Measurements from ENCODE around the gene HES3.

HES3 gene

DNA sequence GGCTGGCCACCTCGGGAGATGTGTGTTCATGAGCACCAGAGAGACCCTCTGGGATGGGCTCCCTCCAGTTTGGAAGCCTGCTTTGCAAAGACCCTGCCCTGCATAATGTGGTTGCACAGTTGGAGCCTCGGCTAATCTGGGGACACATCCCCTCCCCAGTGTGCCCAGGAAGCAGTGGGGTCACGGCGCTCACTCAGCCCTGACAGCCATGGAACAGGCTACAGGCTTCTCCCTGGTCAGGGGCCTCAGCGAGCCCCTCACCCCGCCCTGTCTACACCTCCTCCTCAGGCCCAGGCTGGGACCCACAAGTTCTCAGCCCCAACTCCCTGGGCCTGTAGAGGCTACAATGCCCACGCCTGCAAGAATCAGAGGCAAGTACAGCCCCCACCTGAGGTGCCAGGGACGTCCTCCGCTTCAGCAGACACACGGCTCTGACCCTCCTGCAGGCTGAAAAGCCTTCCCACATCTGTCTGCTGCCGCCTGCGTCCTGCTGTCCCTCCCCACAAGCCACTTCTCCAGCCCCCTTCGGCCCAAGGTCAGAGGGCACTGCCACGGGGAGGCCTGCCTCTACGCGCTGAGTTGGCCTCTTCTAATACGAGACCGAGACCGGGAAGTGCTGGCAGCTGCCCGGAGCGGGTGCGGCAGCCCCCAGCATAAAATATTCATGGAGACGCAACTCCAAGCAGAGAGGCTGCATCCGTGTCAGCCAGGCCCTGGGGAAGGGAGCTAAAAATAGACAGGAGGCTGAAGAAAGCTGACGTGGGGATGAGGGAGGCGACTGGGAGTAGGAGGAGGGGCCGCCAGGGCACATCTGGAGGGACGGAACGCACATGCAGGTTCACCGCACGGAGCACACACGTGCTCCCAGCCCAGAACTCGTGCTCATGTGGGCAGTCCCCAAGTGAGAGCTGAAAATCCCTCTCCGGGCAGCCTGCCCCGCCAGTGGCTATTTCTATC is 32.1 kb downstream of the HES3 start:
- in situ Hi-C loops (cut with MboI; ENCODE audit: low sequenced_read_pairs): no loop called here

DNA sequence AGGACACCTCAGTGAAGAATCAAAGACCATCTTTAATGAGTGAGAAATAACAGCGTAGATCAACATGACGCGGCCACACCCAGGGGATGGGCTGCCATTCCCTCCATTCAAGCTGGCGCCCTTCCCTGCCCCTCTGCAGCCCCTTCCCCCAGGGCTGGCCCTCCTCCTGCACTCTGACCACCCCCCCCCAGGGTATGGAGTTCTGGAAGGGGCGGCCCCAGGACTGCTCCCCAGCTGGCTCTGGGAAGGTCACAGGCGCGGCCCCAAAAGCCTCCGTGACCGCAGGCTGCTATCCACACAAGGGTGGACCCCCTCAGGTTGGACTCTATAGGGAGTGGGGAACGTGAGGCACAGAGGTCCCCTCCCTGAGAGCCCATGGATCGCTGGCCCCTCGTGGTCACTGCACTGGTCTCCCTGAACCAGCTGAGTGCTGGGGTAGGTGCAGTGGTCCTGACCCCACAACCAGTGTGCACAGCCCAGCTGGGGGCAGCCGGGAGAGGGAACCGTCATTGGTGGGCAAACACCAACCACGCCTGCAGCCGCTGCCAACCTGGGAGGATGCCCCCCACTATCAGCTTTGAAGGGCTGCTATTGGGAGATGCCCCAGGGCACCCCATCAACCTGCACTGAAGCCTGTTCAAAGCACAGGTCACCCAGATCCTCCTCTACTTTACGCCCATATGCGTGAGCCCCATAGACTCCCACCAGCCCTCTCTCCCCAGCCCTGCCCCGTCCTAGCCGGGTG is 33.0 kb downstream of the HES3 start:
- in situ Hi-C loops (cut with MboI; ENCODE audit: low sequenced_read_pairs): no loop called here

GRCh38 chr1:6278263-6278662 is 34.3 kb downstream of the HES3 start:
- in situ Hi-C loops (cut with MboI; ENCODE audit: low sequenced_read_pairs): no loop called here

GRCh38 chr1:6279066-6279465 is 35.1 kb downstream of the HES3 start:
- in situ Hi-C loops (cut with MboI; ENCODE audit: low sequenced_read_pairs): no loop called here

GRCh38 chr1:6279613-6280383 is 35.8 kb downstream of the HES3 start:
- in situ Hi-C loops (cut with MboI; ENCODE audit: low sequenced_read_pairs): no loop called here

- in situ Hi-C loops (cut with MboI; ENCODE audit: low sequenced_read_pairs): no loop called here
Observed at GRCh38 chr1:6280761-6281451, 36.9 kb downstream of the HES3 start.

DNA sequence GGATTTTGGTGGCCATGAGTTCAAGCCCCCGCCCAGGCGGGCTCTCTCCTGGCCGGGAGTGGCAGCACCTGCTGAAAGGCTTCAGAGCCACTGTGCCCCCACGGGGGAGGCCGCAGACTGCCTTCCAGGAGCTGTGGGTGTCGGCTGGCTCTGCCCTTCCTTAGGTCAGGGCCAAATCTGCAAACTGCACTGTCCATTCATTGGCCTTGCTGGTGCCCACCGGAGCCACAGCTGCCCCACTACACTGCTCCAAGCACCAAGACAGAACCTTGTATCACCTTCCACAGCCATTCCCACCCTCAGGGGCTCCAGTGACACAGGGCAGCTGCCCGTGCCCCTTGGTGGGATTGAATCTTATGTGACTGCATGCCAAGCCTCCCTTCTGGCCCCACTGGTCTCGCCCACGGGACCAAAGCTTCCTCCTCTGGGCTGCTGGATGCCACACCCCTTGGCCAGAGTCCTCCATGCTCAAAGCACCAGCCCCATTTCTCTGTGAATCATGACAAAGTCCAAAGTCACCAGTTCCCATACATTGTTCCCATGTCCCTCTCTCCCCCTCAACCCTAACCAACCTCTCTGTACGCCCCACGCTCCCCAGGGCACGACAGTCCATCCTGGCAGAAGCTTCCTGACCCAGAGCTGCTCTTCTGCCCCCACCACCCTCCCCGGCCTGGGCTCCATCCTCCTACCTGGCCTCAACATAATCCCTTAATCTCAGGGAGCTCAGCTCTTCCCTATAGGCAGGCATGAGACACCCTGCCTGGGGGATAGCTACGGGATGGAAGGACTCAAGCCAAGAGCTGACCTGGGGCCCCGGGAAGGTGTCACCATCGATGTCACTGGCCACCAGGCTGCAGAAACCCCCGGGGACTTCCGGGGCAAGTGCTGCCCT is 37.8 kb downstream of the HES3 start:
- in situ Hi-C loops (cut with MboI; ENCODE audit: low sequenced_read_pairs): no loop called here

DNA sequence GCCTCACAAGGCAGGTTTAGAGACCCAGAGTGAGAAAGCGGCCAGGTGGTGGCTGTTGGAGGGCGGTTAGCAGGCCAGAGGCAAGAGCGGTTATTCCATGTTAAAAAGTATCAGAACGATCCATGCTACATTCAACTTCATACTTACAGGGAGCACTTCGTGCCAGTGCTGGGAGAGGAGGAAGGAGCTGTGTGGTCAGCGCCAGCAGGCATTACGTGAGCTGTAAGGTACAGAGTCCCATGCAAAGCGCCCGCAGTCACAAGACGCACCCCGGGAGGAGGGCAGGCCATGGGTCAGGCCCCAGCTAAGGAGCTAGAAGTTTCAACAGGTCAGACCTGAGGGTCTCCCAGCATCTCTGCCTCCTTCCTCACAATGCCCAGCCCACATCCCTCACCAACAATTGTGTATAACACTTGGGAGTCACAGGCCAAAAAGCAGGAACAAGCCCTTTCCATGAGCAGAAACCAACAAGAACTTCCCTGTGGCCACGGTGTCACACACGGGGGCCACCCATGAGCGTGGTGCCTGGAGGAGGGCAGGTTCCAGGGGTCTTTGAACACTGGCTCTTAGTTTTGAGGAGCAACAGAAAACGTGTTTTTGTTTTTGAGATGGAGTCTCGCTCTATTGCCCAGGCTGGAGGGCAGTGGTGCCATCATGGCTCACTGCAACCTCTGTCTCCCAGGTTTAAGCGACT is 38.7 kb downstream of the HES3 start:
- in situ Hi-C loops (cut with MboI; ENCODE audit: low sequenced_read_pairs): no loop called here

- in situ Hi-C loops (cut with MboI; ENCODE audit: low sequenced_read_pairs): no loop called here
Observed at GRCh38 chr1:6285336-6285735, 41.4 kb downstream of the HES3 start.

DNA sequence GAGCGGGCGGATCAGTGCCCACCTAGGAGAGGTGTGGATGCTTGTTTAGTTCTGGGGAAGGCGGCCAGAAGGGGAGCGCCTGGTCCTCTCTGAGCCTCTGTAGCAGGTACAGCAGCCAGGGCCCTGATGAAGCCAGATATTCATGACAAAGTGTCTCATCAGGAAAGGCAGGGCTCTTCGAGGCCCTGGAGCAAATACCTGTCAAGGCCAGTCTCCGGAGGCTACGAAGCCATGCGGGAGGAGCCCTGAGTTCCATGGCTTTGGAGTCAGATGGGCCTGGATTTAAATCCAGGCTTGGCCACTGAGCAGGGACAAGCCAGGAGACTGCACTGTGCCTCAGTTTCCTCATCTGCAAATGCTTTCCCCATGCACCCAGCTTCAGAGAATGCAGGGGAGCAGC is 42.3 kb downstream of the HES3 start:
- in situ Hi-C loops (cut with MboI; ENCODE audit: low sequenced_read_pairs): no loop called here

GRCh38 chr1:6287029-6287428 is 43.0 kb downstream of the HES3 start:
- in situ Hi-C loops (cut with MboI; ENCODE audit: low sequenced_read_pairs): no loop called here

DNA sequence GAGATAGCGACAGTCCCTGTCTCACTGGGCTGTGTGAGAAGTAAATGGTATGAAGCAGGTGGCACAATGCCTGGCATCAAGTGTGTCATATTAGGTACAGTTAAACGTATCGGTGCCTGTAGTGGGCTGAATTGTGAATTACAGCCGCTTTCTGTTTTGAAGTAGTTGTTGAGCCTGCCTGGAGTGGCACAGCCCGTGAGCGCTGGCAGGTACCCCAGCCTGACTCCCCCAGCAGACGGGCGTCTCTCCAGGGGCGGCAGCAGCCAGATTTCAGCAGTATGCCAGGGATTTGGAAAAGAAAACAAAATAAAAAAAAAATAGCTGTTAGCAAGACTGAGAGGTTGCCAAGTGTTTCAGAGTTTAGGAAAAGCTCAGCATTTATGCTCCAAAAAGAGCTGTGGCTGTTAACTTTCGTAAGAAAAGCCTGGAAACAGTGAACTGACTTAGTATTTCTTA is 43.5 kb downstream of the HES3 start:
- in situ Hi-C loops (cut with MboI; ENCODE audit: low sequenced_read_pairs): no loop called here

GRCh38 chr1:6288026-6288425 is 44.0 kb downstream of the HES3 start:
- in situ Hi-C loops (cut with MboI; ENCODE audit: low sequenced_read_pairs): no loop called here

DNA sequence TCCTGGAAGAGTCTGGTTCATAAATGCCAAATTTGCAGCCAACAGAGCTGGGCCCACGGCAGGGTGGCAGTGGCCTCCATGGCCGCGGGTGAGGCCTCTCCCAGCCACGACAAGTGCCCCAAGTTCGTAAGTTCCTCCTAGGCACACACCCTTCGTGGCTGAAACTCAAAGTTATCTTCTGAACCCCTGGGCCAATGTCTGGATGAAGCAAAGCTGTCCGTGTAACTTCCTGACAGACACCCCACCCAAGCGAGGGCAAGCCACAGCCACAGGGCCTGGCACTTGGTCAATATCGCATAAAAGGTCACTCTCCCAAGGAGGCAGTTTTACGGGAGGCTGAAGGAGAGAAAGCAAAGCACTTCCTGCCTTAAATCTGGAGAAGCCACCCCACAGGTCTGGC is 44.7 kb downstream of the HES3 start:
- in situ Hi-C loops (cut with MboI; ENCODE audit: low sequenced_read_pairs): no loop called here

DNA sequence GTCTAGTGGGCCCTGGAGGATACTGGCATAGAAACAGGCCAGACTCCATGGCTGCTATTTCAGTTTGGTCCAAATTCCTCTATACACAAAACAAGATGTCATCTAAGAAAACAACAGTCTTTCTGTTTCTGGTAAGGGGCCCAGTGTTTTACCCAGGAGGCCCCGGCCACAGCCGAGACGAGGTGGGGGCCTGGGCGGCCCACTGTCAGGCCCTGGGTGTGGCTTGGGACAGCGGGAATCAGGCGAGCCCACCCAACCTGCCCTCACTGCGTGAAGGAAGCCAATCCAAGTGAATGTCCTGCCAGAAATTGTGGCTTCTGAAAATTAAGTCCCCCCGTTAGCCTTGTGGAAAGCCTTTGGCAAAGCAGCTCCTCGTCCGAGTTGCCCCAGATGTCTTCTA is 48.1 kb downstream of the HES3 start:
- in situ Hi-C loops (cut with MboI; ENCODE audit: low sequenced_read_pairs): no loop called here

DNA sequence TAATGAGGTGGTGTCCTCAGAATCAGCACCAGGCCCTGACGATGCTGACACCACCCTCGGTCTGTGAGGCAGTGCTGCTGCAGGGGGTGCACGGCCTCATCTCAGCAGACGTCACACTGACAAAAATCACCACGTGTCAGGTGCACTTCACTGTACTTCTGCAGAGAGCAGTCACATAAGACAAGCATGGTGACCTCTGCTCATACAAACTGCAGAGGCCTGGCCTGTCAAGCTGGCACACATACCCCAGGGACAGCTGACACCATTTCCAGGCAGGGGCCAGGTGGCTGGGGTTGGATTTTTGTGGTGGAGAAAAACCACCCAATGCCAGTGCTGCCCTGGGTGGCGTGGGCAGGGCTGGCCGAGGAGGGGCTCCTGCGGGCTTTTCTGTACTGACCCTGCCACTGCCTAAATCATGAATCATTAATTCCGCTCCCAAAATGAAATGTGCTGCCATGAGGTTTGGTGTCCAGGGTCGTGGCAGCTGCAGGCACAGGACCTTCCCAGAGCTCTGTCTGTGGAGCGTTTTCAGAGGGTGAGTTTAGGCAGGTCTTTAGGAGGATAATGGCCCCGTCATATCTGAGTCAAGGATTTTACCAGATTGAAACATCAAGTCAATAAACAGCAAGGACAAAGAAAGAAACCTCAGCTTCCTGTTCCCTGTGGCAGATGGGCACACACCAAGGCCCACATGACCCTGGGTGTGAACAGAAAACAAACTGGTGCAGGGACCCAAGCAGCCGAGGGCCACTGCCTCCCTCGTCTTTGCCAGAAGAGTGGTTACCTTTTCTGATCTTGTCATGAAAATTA is 50.3 kb downstream of the HES3 start:
- in situ Hi-C loops (cut with MboI; ENCODE audit: low sequenced_read_pairs): no loop called here

DNA sequence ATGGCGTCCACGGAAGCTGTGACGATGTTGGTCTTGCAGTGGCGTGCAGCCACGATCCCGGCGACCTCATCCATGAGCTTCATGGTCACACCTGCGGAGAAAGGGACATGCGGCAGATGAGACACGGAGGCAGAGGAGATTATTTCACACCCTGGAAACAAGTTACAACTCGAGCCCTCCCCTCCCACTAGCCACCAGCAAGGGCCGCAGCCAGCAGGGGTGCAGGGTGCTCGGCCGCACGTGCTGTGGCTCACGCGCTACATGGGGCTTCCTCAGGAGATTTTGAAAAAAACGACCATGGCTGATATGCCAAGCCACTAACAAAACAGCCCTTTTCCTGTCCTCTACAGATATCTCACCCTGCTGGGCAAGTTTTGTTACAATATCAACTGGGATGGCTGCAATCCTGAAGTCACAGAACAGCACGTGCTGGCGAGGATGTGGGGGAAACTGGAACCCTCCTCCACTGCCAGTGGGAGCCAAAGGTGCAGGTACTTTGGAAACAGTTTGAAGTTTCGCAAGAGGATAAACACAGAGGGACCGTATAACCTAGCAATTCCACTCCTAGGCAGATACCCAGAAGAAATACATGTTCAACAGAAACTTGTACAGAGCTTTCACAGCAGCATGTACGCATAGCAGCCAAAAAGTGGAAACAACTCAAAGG is 51.0 kb downstream of the HES3 start:
- in situ Hi-C loops (cut with MboI; ENCODE audit: low sequenced_read_pairs): no loop called here

All from HL-60/S4 (cell line).